ENCODE measurements around the gene SORCS1.

- TF ChIP-seq CTCF (conservative IDR thresholded peaks at IDR 0.05) (no peak; the same call in 1 of the 2 replicates), EZH2 (IDR thresholded peaks at IDR 0.05; ENCODE audit: low read depth) (no peak)
Observed at GRCh38 chr10:106609470-106610266, 554.8 kb downstream of the SORCS1 start.

Data from PC-9 (cell line).